Mucosa of descending colon (tissue), 3 donors: Measurements from ENCODE around the gene MYRFL. TPM values are rescaled to one million over a fixed set of nuclear protein-coding genes. Genes with fewer than 3 reads are reported as not detected.

Source experiments
- ATAC-seq: fragments of 200-7000 bp; cut with Tn5 transposase; one replicate; pipeline ENCODE4 v1.9.1; 2020; ENCODE audit warnings: mild to moderate bottlenecking, moderate library complexity
- DNase-seq, 3 donors: peaks; one replicate each; pipeline ENCODE4 v3.0.0-alpha.2; 2020
- H3K36me3 ChIP-seq: fragments of 200-600 bp; one replicate; pipeline ENCODE4 v1.8.0; 2021; ENCODE audit warnings: low read depth, mild to moderate bottlenecking
- H3K4me1 ChIP-seq: fragments of 200-600 bp; one replicate; pipeline ENCODE4 v1.8.0; 2021; ENCODE audit warnings: low read depth, mild to moderate bottlenecking
- H3K4me3 ChIP-seq: fragments of 200-600 bp; one replicate; pipeline ENCODE4 v1.8.0; 2021; ENCODE audit warnings: mild to moderate bottlenecking
- H3K9me3 ChIP-seq: fragments of 200-600 bp; one replicate; pipeline ENCODE4 v1.8.0; 2021; ENCODE audit warnings: mild to moderate bottlenecking
- intact Hi-C, 2 donors: fragments of 100-400 bp; cut with DNase I in 1 of 2; cut with micrococcal nuclease in 1 of 2; formaldehyde crosslinking; loops; one replicate each; pipeline versions ENCODE4 v1.11.0 to v1.11.1; 2022; cut with DNase I, micrococcal nuclease
- total RNA-seq, 3 donors: library from RNA; stranded (reverse); fragmentation: NEBNext Ultra II Directional in 2 of 3; extraction: Animal tissue kit (Norgen Biotek cat#: 25700) in 2 of 3; gene quantifications; one replicate each; pipeline versions ENCODE4 v1.2.1 to v1.2.4, GENCODE V29; 2021 to 2023
- TF ChIP-seq, protein P1 (sequence below): fragments of 200-600 bp; IDR thresholded peaks from one replicate; pipeline ENCODE4 v1.8.0; 2022; ENCODE audit warnings: antibody characterized with exemption, mild to moderate bottlenecking
- donor health status: DM: no; HTN: no; CAD: no; lungs with moderate emphysema.
- donor health status: DM: no; HTN: no; CAD: no.
- donor health status: DM: no; HTN: yes; CAD: no.

Gene MYRFL
- total RNA-seq, 3 donors from 2014 or later = 0.23 to 0.58 TPM; not detected in 1

DNA sequence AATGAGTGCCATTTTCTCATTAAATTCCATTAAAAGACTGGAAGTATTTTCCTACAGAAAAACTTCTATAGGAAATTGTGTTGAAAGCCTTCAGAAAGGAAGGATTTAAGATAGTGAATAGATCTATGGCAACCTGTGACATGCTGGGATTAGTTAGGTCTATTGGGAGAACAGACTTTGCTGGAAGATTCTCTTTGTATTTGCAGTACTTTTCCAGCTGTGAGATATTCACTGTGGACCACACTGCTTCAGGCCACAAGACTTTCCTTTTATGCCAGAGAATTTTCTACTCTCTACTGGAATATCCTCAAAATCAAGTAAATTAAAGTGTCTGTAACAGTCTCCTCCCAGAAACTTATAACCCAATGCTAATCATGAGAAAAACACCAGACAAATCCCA is 136.2 kb downstream of the MYRFL start:
- Histone ChIP-seq H3K4me3 (no peak overlapping the region), H3K36me3 (no peaks in the 10 kb centered on the region), H3K9me3 (no peaks in the 10 kb centered on the region), H3K4me1 (no peaks in the 10 kb centered on the region)
- DNase-seq = no peak
- ATAC-seq = no peak
- TF ChIP-seq, protein P1, sequence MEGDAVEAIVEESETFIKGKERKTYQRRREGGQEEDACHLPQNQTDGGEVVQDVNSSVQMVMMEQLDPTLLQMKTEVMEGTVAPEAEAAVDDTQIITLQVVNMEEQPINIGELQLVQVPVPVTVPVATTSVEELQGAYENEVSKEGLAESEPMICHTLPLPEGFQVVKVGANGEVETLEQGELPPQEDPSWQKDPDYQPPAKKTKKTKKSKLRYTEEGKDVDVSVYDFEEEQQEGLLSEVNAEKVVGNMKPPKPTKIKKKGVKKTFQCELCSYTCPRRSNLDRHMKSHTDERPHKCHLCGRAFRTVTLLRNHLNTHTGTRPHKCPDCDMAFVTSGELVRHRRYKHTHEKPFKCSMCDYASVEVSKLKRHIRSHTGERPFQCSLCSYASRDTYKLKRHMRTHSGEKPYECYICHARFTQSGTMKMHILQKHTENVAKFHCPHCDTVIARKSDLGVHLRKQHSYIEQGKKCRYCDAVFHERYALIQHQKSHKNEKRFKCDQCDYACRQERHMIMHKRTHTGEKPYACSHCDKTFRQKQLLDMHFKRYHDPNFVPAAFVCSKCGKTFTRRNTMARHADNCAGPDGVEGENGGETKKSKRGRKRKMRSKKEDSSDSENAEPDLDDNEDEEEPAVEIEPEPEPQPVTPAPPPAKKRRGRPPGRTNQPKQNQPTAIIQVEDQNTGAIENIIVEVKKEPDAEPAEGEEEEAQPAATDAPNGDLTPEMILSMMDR = no peak
- intact Hi-C loops = no loop called here

DNA sequence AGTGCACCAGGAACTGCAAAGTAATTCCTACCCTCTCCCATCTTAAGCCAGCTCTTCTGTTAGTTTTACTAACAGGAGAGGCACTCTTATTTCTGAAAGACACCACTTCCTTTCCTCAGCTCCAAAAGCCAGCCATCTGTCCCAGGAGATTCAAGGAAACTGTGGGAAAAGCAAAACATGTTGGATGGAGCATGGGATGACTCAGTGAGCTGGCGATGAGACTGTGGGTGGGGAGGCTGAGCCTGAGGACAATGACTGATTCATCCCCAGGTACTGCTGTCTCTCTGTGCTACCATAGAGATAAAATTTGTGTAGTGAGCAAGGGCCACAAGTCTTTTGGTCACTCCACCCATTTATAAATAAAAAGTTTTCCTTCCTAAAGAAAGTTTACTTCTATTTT is 141.4 kb downstream of the MYRFL start:
- Histone ChIP-seq H3K9me3 (no peaks in the 10 kb centered on the region), H3K4me1 (no peaks in the 10 kb centered on the region), H3K4me3 (no peak overlapping the region), H3K36me3 (no peaks in the 10 kb centered on the region)
- TF ChIP-seq, protein P1 = no peak
- intact Hi-C loops = no loop called here
- ATAC-seq (peak; percentile 90), DNase-seq (peak in 2 of 3 donors; percentile 9 to 26)

- intact Hi-C loops = no loop called here
- Histone ChIP-seq H3K9me3 (no peaks in the 10 kb centered on the region), H3K4me1 (no peaks in the 10 kb centered on the region), H3K4me3 (no peak overlapping the region), H3K36me3 (no peaks in the 10 kb centered on the region)
- ATAC-seq (peak; percentile 67), DNase-seq (no peak)
- TF ChIP-seq, protein P1 = no peak
Observed at GRCh38 chr12:69966839-69967238, 141.8 kb downstream of the MYRFL start.

DNA sequence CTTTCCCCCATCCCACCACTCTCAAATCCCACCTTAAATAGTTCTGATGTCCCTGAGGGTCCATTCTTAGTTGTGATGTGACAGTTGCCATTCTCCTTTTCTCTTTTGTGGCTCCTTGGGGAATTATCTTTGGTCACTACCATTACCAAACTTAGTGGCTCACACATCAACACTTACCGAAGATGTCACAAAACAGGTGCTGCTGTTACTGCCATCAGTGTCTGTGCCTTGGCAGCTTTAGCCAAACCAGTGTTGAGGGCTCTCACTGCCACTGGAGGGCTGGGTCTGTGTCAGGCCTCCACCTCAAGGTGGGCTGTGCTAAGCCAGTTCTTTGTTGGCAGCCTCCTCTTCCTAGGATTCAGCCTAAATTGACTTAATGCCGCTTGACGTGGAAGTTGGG is 144.0 kb downstream of the MYRFL start:
- Histone ChIP-seq H3K4me1 (no peaks in the 10 kb centered on the region), H3K36me3 (no peaks in the 10 kb centered on the region), H3K9me3 (no peaks in the 10 kb centered on the region), H3K4me3 (no peak overlapping the region)
- ATAC-seq = no peak
- DNase-seq = no peak
- intact Hi-C loops = no loop called here
- TF ChIP-seq, protein P1 = no peak

DNA sequence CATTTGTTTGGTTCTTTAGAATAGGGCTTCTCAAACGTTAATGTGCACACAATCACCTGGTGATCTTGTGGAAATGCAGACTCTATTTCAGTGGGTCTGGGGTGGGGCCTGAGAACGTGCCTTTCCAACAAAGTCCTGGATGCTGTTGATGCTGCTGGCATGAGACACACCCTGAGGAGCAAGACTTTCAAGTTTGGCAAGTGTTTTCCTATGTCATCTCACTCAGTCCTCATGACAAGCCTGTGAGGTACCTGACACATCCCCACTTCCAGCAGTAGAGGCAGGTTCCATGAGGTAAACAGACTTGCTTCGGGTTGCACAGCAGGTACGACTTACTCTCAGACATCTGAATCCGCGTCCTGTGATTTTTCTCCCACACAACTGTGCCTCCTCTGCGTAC is 147.1 kb downstream of the MYRFL start:
- DNase-seq (no peak), ATAC-seq (no peak)
- TF ChIP-seq, protein P1 = no peak
- intact Hi-C loops = no loop called here
- Histone ChIP-seq H3K9me3 (no peaks in the 10 kb centered on the region), H3K4me1 (no peaks in the 10 kb centered on the region), H3K4me3 (no peak overlapping the region), H3K36me3 (no peaks in the 10 kb centered on the region)

- intact Hi-C loops = no loop called here
- ATAC-seq (no peak), DNase-seq (no peak)
- no peaks in the 10 kb centered on the region for H3K36me3 ChIP-seq
- H3K4me3 ChIP-seq = no peak overlapping the region
- no peaks in the 10 kb centered on the region for H3K9me3 ChIP-seq
- no peaks in the 10 kb centered on the region for H3K4me1 ChIP-seq
- TF ChIP-seq, protein P1 = no peak
Observed at GRCh38 chr12:69978020-69978419, 153.0 kb downstream of the MYRFL start.
